ENCODE data around the gene SOX18. TPM values are rescaled to one million over a fixed set of nuclear protein-coding genes. Genes with fewer than 3 reads are reported as not detected.
A peak's percentile ranks its signal among the peaks of the same experiment; 100 is the strongest.

The SOX18 gene
- total RNA-seq, 4 donors from 2014 or later, result 0.79 to 8.7 (median 3.3) TPM

GRCh38 chr20:64056889-64057627, 7.6 kb upstream of the SOX18 start:
- Histone ChIP-seq H3K27ac (peak overlapping the region; percentile 26), H3K36me3 (no peaks in the 10 kb centered on the region), H3K4me3 (no peak overlapping the region), H3K9me3 (no peaks in the 10 kb centered on the region), H3K27me3 (peaks cover 14% of the 10 kb centered on the region), H3K4me1 (peaks cover 43% of the 10 kb centered on the region)
- DNase-seq (ENCODE audit: low spot score in 2 of 2), result no peak
- no peak for TF ChIP-seq POLR2AphosphoS5 (IDR thresholded peaks at IDR 0.05)
- 54% methylated on average over 14 of the region's 39 CpGs for whole genome bisulfite sequencing

GRCh38 chr20:64056639-64056888, 7.1 kb upstream of the SOX18 start:
- TF ChIP-seq CTCF (IDR thresholded peaks at IDR 0.05), result no peak
- TF ChIP-seq POLR2AphosphoS5 (IDR thresholded peaks at IDR 0.05), result no peak
- no peak for TF ChIP-seq POLR2A (IDR thresholded peaks at IDR 0.05)
- TF ChIP-seq EP300 (IDR thresholded peaks at IDR 0.05), result no peak
- H3K9me3 ChIP-seq, result no peaks in the 10 kb centered on the region
- DNase-seq (ENCODE audit: low spot score in 2 of 2), result no peak
- no peaks in the 10 kb centered on the region for H3K36me3 ChIP-seq
- WGBS, result 100% methylated on average over 1 of the region's 7 CpGs
- H3K4me3 ChIP-seq, result no peak overlapping the region
- peak overlapping the region; percentile 26 for H3K27ac ChIP-seq
- H3K27me3 ChIP-seq, result peaks cover 19% of the 10 kb centered on the region
- peaks cover 42% of the 10 kb centered on the region for H3K4me1 ChIP-seq

- TF ChIP-seq POLR2AphosphoS5 (IDR thresholded peaks at IDR 0.05) (peak in 1 of 3 donors; percentile 22), EP300 (IDR thresholded peaks at IDR 0.05) (no peak)
- Histone ChIP-seq H3K27me3 (peaks cover 24% of the 10 kb centered on the region), H3K4me3 (no peak overlapping the region), H3K36me3 (no peaks in the 10 kb centered on the region), H3K9me3 (no peaks in the 10 kb centered on the region), H3K4me1 (peaks cover 42% of the 10 kb centered on the region), H3K27ac (peak overlapping the region; percentile 62)
- WGBS, result 45% methylated on average over 10 of the region's 22 CpGs
- no peak for DNase-seq (ENCODE audit: low spot score in 2 of 2)
These were observed 6.6 kb upstream of the SOX18 start for GRCh38 chr20:64055893-64056638.

- peaks cover 30% of the 10 kb centered on the region for H3K27me3 ChIP-seq
- H3K9me3 ChIP-seq, result no peaks in the 10 kb centered on the region
- WGBS, result 64% methylated on average over 5 of the region's 9 CpGs
- DNase-seq (ENCODE audit: low spot score in 2 of 2), result no peak
- no peaks in the 10 kb centered on the region for H3K36me3 ChIP-seq
- peak overlapping the region; percentile 62 for H3K27ac ChIP-seq
- no peak overlapping the region for H3K4me3 ChIP-seq
- no peak for TF ChIP-seq EP300 (IDR thresholded peaks at IDR 0.05)
- TF ChIP-seq POLR2AphosphoS5 (IDR thresholded peaks at IDR 0.05), result no peak
- TF ChIP-seq CTCF (IDR thresholded peaks at IDR 0.05), result no peak
- no peak for TF ChIP-seq POLR2A (IDR thresholded peaks at IDR 0.05)
- H3K4me1 ChIP-seq, result peaks cover 42% of the 10 kb centered on the region
These were observed 6.0 kb upstream of the SOX18 start for GRCh38 chr20:64055396-64055892.

GRCh38 chr20:64053841-64054661, 4.6 kb upstream of the SOX18 start:
- Histone ChIP-seq H3K9me3 (no peaks in the 10 kb centered on the region), H3K27ac (peak overlapping the region; percentile 70), H3K4me1 (peaks cover 49% of the 10 kb centered on the region), H3K36me3 (no peaks in the 10 kb centered on the region), H3K27me3 (peaks cover 41% of the 10 kb centered on the region), H3K4me3 (no peak overlapping the region)
- WGBS, result no CpG with 5 or more reads among the region's 17 CpGs
- TF ChIP-seq EP300 (IDR thresholded peaks at IDR 0.05) (no peak), CTCF (IDR thresholded peaks at IDR 0.05) (no peak), POLR2A (IDR thresholded peaks at IDR 0.05) (no peak), POLR2AphosphoS5 (IDR thresholded peaks at IDR 0.05) (no peak)
- no peak for DNase-seq (ENCODE audit: low spot score in 2 of 2)
